NCI-H526 treated with DMSO at 0.1 percent for 48 hours (cell line): ENCODE data around the gene PIK3AP1.
"Not testable (repeated sequence)": the region's sequence is repeated elsewhere in the genome, so short reads cannot be mapped to it uniquely, and the experiment has no call there.

Source experiments
- DNase-seq: peaks from one replicate; lab custom pipeline; 2025; lab: John Stamatoyannopoulos, UW

Gene PIK3AP1

GRCh38 chr10:96720422-96721206 is at the start of gene PIK3AP1:
PIK3AP1 (minus strand) TSS chr10:96720514; CDS start chr10:96720394, 120 bp downstream.
- peak; percentile 44 for DNase-seq

GRCh38 chr10:96768136-96768535 is 47.8 kb upstream of the PIK3AP1 start:
- no peak for DNase-seq

GRCh38 chr10:96767611-96768010 is 47.3 kb upstream of the PIK3AP1 start:
- no peak for DNase-seq

- no peak for DNase-seq
Measured at GRCh38 chr10:96765406-96766240, 45.3 kb upstream of the PIK3AP1 start.

- DNase-seq = no peak
Measured at GRCh38 chr10:96764425-96765060, 44.2 kb upstream of the PIK3AP1 start.

- no peak for DNase-seq
Measured at GRCh38 chr10:96758423-96758822, 38.1 kb upstream of the PIK3AP1 start.

- no peak for DNase-seq
Measured at GRCh38 chr10:96756111-96756903, 36.0 kb upstream of the PIK3AP1 start.

- no peak for DNase-seq
Measured at GRCh38 chr10:96753956-96754355, 33.6 kb upstream of the PIK3AP1 start.

GRCh38 chr10:96752375-96752774 is 32.1 kb upstream of the PIK3AP1 start:
- DNase-seq = no peak

- DNase-seq = not testable (repeated sequence)
Measured at GRCh38 chr10:96750316-96750715, 30.0 kb upstream of the PIK3AP1 start.

GRCh38 chr10:96747734-96748550 is 27.6 kb upstream of the PIK3AP1 start:
- no peak for DNase-seq

- DNase-seq = no peak
Measured at GRCh38 chr10:96746503-96746902, 26.2 kb upstream of the PIK3AP1 start.

- no peak for DNase-seq
Measured at GRCh38 chr10:96745950-96746349, 25.6 kb upstream of the PIK3AP1 start.

- DNase-seq = no peak
Measured at GRCh38 chr10:96743988-96744585, 23.8 kb upstream of the PIK3AP1 start.

GRCh38 chr10:96741557-96741956 is 21.2 kb upstream of the PIK3AP1 start:
- DNase-seq = not testable (repeated sequence)

GRCh38 chr10:96740579-96741281 is 20.4 kb upstream of the PIK3AP1 start:
- DNase-seq = no peak

GRCh38 chr10:96740141-96740540 is 19.8 kb upstream of the PIK3AP1 start:
- no peak for DNase-seq

- not testable (repeated sequence) for DNase-seq
Measured at GRCh38 chr10:96737307-96737902, 17.1 kb upstream of the PIK3AP1 start.

- no peak for DNase-seq
Measured at GRCh38 chr10:96724621-96725020, 4.3 kb upstream of the PIK3AP1 start.
